ENCODE data around the gene TRPC4AP.

TRPC4AP gene

DNA sequence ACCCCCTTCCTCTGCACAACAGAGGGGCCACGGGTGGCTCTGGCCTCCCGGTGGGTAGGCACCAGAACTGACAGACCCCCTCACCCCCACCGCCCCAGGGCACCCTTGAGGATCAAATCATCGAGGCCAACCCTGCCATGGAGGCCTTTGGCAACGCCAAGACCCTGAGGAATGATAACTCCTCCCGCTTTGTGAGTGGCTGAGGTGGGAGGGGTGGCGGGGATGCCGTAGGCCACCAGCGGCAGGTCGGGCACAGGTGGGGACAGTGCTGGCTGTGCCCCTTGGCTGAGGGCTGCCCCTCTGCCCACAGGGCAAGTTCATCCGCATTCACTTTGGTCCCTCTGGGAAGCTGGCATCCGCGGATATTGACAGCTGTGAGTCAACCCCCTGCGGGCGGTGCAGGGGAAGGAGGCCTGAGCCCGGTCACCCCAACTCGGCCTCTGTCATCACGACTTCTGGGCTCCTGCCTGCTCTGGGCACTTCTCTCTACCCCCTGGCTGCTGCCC, 107.8 kb downstream of the TRPC4AP start:
- DNase-seq: no peak

DNA sequence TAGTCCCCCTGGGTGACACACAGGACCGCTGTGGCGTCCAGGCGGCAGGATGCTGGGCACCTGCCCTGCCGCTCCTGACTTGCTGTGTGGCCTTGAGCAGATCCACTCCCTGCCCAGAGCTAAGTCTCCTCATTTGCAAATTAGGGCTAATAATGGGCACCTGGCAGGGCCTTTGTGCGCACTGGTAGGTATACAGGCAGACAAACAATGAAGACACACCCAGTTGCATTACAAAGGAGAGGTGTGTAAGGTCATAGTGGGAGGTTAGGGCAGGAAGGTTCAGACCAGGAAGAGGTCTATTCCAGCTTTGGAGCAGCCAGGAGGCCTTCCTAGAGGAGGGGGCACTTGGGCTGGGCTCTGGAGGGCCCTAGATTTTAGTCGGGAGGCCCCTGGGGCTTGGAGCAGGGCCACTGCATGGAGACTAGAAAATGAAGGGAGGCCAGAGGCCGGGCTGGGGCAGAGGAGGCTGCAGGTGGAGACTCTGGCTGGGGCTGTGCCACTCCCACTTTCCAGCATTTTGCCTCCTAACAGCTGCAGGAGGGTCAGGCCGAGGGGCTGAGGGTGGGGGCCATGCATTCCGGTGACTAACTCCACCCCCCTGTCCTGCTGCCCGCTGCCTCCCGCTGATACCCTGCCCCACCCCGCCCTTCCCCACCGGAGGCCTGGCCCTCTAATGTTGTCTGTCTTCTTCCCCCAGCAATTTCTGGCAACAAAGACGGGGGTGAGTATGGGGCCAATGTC, 108.4 kb downstream of the TRPC4AP start:
- no peak for DNase-seq

DNA sequence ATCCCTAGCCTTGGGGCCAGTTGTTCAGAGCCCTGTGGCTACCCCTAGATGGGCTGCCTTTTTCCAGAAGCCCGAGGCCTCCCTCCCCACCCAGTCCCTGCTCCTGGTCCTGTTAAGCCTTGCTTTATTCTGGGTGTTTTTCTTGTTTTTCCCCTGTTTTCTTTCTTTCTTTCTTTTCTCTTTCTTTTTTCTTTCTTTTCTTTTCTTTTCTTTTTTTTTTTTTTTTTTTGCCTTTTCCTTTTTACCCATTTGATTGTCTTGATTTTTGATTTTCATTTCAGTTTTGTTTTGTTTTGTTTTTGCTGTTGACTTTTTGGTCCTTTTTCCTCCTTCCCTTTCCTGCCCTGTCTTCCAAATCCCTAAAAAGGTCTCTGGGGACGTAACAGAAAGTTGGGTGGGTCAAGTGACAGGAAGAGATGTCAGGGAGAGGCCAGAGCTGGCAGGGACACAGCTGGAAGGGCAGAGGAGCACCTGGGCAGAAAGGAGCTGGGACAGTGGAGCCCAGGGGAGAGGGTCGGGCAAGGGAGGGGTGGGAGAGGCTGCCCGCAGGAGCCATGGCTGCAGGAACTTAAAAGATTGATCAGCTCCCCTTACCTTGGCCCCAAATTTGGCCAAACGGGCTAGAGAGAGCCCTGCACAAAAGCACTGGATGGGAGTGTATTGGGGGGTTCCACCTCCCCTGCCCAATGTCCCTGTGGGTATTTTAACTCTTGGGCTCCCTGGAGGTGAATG, 109.4 kb downstream of the TRPC4AP start:
- no peak for DNase-seq

DNA sequence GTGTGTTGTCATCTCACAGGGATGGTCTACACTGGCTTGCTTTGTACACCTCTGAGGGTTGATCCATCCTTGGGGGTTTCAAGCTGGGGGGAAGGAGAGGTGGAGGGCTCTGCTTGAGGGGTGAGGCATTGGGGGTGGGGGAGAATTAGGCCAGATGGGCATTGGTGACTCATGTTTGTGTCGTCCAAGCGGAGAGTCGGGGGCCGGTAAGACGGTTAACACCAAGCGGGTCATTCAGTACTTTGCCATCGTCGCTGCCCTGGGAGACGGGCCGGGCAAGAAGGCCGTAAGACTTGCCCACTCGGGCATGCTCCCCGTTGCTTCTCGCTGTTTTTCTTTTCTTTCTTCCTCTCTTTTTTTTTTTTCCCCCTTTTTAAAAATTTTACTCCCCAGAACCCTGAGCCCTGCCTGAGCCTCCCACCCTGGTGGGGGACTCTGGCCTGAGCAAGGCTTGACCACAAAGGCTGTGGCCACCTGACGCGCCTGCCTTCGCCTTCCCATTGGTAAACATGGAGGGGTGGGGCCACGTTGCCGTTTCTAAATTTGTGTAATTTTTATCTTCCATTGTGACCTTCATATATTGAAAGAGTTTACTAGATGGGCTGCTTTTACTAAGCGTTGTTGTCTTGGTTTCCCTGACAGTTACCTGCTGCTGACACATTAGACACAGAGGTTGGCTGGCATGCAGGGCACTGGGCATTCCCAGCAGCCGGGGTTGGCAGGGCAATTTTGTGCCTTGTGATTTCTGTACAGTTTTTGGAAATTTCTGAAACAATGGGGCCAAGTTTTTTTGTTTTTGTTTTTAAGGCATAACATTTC, 110.1 kb downstream of the TRPC4AP start:
- no peak for DNase-seq

DNA sequence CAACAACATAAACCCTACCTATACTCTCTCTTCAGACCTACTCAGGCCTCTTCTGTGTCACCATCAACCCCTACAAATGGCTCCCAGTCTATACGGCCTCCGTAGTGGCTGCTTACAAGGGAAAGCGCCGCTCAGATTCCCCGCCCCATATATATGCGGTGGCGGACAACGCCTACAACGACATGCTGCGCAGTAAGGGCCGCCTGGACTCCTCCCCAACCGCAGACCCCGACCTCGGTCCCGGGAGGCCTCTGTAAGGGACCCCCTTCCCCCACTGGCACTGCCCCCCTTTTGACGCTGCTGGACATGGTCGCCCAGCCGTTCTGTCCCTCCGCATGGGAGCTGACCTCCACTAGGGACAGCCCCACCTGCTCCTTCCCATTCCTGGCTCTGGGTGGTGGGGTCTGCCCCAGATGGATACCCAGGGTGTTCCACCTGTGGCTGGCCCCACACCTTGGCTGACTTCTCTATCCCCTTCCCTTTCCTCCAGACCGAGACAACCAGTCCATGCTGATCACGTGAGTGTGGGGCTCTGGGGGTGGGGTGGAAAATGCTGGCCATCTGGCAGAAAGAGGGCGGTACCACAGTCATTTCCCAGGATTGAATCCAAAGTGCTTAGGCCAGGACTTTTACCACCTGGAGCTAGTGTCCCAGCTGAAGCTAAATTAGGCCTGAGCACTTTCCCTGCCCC, 111.9 kb downstream of the TRPC4AP start:
- DNase-seq: no peak

DNA sequence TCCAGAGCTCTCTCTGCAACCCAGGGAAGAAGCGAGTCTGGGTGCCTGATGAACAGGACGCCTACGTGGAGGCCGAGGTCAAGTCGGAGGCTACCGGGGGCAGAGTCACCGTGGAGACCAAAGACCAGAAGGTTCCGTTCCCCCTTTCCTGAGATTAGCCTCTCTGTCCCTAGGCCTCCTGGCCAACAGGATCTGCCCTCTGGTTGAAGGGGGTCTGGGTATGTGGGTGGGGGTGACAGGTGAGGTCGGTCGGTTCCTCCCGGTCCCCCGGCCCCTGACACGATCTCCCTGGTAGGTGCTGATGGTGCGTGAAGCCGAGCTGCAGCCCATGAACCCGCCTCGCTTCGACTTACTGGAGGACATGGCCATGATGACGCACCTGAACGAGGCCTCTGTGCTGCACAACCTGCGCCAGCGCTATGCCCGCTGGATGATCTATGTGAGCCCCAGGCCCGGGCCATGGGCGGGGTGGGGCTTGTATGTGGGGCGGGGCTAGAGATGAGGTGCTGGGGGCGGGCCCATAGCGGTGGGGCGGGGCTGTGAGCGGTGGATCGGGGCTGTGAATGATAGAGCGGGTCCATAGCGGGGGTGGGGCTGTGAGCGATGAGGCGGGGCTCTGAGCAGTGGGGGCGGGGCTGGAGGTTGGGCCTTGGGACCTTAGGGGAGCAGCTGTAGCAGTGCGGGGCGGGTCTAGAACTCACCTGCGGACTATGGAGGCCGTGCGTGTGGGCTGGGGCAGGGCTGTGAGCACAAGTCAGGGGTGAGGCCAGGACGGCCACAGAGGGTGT, 113.0 kb downstream of the TRPC4AP start:
- no peak for DNase-seq

DNA sequence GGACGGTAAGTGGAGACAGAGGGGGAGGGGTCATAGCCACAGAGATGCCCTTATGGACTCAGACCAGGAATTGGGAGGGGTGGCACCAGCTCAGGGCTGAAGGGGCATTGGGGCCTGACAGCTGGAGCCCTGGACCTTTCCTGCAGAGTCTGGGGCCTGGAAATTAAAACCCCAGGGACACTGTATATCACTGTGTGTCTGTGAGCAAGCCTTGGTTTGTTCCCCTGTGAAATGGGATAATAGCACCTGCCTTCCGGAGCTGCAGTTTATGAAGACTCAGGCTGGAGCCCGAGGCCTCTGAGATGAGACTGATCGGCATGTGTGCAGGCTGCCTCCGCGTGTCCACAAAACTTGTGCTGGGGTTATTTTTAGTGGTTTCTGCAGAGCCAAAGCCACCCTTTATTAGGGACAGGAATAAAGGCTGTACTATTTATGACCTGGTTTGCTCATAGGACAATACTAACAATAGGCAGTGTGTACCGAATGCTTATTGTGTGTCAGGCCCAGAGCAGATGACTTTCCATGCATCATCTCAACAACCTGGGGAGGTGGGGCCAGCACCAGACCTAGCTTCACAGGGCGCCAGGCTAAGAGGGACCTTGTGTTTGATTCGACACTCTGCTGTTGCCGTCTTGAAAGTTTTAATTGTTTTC, 114.4 kb downstream of the TRPC4AP start:
- DNase-seq: no peak

DNA sequence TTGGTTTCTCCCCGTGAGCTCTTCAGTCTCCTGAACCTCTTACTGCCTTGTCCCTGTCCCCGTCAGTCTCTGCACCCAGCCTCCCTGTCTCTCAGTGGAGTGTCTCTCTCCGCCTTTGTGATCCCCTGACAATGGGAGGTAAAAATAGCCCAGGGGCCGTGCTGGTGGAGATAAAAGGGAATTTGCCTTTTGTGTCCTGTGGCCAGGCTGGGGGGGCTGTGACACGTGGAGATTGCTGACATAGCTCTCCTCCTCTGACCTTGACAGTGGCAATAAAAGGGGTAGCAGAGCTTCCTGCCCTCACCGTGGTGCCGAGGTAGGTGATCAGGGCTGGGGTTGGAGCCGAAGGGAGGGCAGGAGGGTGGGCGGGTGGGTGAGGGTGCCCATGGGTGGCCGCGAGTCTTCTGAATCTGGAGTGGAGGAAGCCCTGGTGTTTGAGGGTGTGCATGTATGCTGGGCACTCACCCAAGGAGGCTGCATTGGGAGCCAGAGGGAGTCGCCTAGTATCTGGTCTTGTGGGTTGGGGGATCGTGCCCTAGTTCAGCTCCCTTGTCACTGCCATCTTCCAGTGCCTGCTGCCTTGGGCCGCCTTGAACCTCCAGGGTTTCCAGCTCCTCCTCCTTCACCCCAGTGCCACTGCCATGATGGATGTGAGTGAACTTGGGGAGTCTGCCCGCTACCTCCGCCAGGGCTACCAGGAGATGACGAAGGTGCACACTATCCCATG, 115.1 kb downstream of the TRPC4AP start:
- no peak for DNase-seq

DNA sequence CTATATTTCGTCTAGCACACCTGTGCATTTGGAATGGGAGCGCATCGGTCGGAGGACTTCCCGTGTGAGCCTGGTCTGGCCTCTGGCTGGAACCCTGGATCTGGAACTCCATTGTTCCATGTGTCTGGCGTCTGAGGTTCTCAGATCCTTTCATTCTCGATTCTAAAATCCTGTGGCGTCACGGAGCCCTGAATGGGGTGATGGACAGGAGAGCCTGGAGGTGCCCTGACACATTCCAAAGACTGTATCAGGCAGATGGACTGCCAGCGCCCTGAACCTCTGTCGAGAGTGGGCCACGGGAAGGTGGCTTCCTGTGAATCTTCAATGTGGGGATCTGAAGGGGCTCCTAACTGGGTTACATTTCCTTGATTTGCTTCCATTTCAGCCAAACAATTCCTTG, 116.3 kb downstream of the TRPC4AP start:
- DNase-seq: no peak

DNA sequence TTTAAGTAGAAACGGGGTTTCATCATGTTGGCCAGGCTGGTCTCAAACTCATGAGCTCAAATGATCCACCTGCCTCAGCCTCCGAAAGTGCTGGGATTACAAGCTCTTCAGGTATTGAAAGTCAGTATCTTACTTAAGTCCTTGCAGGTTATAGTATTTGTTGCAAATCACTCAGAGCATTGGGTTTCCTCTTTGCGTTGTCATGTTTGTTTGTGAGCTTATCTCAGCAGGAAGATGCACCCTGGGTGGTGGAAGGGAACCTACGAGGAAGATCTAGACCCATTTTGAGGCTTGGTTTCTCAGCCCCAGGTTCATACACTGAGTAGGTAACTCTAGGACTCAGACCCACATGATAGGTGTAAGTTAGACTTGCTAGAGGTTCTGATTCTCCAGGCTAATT, 118.4 kb downstream of the TRPC4AP start:
- DNase-seq: no peak

DNA sequence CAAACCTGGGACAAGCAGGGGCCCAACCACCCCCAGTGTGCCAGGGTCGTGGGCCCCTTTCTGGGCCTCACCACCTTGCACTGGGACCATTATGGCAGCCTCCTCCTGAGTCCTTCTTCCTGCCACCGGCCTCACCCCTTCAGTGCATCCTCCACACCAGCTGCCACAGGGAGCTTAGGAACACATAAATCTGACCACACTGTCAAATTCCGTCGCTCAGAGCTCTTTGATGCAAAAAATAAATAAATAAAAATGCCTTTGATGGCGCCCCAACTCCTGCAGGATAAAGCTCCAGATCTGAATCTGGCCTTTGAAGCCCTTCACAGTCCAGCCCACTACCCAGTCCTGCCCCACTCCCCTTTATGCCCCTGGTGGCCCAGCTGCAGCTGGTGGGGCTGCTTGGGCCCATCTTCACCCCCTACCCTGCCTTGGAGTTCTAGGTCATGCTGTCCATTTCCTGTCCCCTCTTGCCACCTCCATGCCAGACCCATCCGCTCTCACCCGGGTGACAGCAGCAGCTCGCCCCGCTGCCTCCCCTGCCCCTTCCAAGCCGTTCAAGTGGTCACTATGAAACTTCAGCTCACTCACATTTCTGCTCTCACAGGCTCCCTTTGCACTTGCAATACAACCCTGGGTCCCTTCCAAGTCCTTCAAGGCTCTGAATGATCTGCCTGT, 120.9 kb downstream of the TRPC4AP start:
- no peak for DNase-seq

DNA sequence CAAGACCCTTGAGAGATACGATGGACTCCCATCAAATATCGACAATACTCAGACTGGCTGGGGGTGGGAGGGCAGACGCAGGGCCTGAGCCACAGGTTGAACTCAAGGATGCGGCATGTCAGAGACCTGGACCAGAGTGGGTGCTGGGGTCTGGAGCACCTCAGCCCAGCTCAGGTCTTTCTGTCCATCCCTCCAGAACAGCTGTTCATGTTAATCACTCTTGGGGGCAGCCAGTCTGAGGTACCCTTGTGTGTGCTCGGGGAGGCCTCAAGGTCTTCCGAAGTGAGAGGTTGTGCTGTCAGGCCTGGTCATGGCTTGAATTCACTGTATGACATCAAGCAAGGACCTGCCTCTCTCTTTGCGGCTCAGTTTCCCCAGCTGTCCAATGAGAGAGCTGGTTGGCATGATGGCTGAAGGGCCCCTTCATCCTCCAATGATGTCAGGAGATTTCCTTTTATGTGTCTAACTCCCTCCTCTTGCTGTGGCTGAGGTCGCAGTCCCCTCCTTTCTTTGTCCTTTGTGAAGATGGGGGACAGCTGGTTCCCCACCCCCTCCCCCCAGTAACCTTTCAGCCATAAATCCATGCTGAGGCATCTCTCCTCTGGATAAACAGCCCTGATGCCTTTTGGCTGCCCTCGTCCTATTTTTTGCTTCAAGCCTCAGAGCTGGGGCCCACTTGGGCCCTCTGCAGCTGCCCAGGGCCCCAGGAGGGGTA, 121.6 kb downstream of the TRPC4AP start:
- peak; percentile 22 for DNase-seq

DNA sequence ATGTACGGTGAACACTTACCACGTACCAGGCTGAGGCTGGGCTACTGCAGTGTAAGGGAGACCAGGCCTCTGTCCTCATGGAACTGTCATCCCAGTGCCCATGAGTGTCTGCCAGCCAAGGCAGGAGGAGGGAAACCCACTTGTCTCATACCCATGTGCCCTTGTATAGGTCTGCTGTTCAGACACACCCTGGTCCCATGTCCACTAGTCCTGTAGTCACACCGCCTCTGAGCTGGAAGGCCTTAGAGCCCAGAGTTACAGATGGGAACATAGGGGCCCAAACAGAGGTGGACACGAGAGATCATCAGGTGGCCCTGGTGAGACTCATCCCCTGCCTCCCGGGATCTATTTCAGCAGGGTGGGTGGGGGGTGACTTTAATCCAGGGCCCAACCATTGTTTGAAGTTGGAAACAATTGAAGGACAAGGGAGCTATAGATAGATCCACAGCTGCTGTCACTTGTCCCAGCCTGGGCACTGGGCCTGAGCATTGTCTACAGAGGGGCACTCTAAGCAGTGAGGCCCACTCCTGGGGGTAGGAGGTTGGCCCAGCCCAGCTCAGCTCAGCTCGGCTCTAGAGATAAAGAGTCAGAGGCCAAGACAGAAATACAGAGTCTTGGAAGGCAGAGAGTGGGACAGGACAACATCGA, 122.3 kb downstream of the TRPC4AP start:
- DNase-seq: peak; percentile 78

DNA sequence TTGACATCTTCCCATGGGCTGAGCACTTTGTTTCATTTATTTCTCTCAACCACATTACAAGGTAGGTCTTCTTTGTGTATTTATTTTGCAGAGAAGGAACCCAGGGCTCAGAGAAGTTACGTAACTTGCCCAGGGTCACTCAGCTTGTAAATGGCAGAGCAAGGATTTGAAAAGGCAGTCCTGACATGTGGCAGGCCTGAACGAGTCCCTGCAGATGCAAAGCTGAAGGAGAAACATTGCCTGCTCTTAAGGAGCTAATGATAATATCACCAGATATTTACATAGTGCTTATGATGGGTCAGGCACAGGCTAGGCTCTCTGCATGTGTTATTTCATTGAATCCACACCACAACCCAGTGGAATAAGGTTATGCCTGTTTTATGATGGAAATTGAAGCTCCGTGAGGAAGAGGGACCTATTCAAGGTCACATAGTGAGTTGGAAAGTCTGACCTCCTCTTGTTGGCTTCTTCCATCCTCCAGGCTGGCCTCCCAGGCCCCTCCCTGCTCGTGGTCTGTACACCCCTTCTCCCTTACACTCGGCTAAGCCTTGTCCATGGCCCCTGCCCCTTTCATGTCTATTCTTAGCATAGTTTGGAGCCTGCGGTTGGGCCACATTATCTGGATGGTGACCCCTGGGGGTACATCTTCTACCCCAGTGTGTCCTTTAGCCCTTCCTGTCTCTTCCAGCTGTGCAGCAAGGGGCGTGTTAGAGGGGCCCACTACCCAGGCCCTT, 124.4 kb downstream of the TRPC4AP start:
- no peak for DNase-seq

DNA sequence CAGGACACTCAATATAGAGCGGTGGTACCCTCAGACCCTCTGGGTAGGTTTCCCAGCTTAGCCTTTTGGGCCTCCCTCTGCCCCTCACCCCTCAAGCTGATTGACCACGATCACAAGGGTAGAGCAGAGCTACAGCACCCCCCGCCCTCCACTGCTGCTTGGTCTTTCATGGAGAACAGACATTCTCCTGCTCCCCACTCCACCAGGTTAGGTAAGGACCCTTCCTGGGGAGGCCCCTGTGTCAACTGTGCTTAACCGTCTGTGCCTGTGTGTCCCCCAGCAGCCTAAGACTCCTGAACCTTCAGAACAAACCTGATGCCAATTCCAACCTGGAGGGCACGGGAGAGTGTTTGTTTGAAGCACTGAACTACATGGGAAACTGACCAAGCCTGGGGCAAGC, 125.2 kb downstream of the TRPC4AP start:
- DNase-seq: no peak

DNA sequence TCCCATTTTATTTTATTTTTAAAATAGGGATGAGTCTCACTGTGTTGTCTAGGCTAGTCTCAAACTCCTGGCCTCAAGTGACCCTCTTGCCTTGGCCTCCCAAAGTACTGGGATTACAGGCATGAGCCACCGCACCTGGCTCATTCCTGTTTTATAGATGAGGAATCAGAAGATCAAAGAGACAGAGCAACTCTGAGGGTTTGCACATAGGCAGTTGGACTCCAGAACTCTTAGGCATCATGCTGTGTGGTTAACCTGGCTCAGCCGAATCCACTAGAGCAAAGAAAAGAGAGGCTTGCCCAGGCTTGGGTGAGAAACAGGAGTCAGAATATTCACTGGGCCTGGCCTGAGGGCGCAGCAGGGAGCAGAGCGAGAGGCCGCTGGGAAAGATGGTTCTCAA, 127.6 kb downstream of the TRPC4AP start:
- no peak for DNase-seq

DNA sequence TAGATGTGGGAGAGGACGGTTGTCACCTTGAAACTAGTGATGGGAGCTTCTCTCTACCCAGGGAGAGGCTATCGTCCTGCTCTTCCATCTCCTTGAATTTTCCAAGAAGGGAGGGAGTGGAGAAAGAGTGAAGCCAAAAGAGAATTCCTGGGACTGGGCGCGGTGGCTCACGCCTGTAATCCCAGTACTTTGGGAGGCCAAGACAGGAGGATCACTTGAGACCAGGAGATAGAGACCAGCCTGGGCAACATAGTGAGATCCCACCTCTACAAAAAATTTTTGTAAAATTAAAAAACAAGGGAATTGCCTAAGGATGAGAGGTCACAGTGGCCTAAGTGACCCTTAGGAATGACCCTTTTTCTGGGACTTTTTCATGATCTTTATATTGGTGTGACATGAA, 128.1 kb downstream of the TRPC4AP start:
- no peak for DNase-seq
